ENCODE data around the gene TRIM8.

Gene TRIM8

GRCh38 chr10:102632394-102633111, 11.7 kb upstream of the TRIM8 start:
- peak overlapping the region; percentile 76 for H3K9ac ChIP-seq (ENCODE audit: low read length)
- peaks cover 8% of the 10 kb centered on the region for H3K79me1 ChIP-seq (replicated peaks; ENCODE audit: low read length, poor library complexity, severe bottlenecking)
- H2BK5ac ChIP-seq (ENCODE audit: low read depth, low read length, poor library complexity, severe bottlenecking): peak overlapping the region; percentile 12
- no peaks in the 10 kb centered on the region for H3K9me3 ChIP-seq (ENCODE audit: control insufficient read depth, low read length)
- no peak overlapping the region for H3K23ac ChIP-seq (ENCODE audit: low read length in 2 of 2)
- H3K4me3 ChIP-seq (ENCODE audit: insufficient read depth in 1 of 2, low read depth in 1 of 2, low read length in 2 of 2): peak overlapping the region in 1 of 2 experiments; percentile 9
- no peak overlapping the region for H3K4me2 ChIP-seq (ENCODE audit: low read length, poor library complexity, severe bottlenecking)
- H2BK120ac ChIP-seq (ENCODE audit: low read depth, low read length): peak overlapping the region; percentile 91
- H2BK15ac ChIP-seq (ENCODE audit: low read depth, poor library complexity, severe bottlenecking): peak overlapping the region; percentile 2
- peak overlapping the region; percentile 2 for H3K27ac ChIP-seq (ENCODE audit: low read length, poor library complexity, severe bottlenecking)
- H2AFZ ChIP-seq (ENCODE audit: low read depth, low read length): no peak overlapping the region
- H3K14ac ChIP-seq (ENCODE audit: low read length in 2 of 2): peak overlapping the region in 1 of 2 experiments; percentile 84
- peaks cover 7 to 12% of the 10 kb centered on the region in 2 experiments for H3K36me3 ChIP-seq (ENCODE audit: control insufficient read depth in 1 of 2, insufficient read depth in 2 of 2, low read depth in 1 of 2, low read length in 2 of 2)
- DNase-seq: peak; percentile 72
- H3K4me1 ChIP-seq (ENCODE audit: control insufficient read depth, insufficient read depth, low read depth, low read length): peaks cover 67% of the 10 kb centered on the region
- no peaks in the 10 kb centered on the region for H3K27me3 ChIP-seq (ENCODE audit: control insufficient read depth in 1 of 2, insufficient read depth in 1 of 2, low read length in 2 of 2)
- peak overlapping the region; percentile 85 for H4K8ac ChIP-seq (ENCODE audit: low read length)
- peak overlapping the region; percentile 84 to 98 for H3K4ac ChIP-seq (ENCODE audit: low read depth in 1 of 2, low read length in 2 of 2)
- H4K91ac ChIP-seq (ENCODE audit: low read length): peak overlapping the region; percentile 91
- H2AK5ac ChIP-seq (ENCODE audit: low read length, severe bottlenecking): peak overlapping the region; percentile 68
- H3K18ac ChIP-seq (ENCODE audit: low read depth in 1 of 2, low read length in 2 of 2): peak overlapping the region; percentile 88 to 93
- 36% methylated on average over 5 of the region's 5 CpGs for WGBS
- peak overlapping the region; percentile 98 to 99 for H2BK12ac ChIP-seq (ENCODE audit: low read length in 2 of 2)

GRCh38 chr10:102633287-102633686, 11.0 kb upstream of the TRIM8 start:
- Histone ChIP-seq H4K91ac (ENCODE audit: low read length) (peak overlapping the region; percentile 100), H3K4ac (ENCODE audit: low read depth in 1 of 2, low read length in 2 of 2) (peak overlapping the region in 1 of 2 experiments; percentile 92)

GRCh38 chr10:102633848-102634247, 10.4 kb upstream of the TRIM8 start:
- H3K18ac ChIP-seq (ENCODE audit: low read depth in 1 of 2, low read length in 2 of 2): peak overlapping the region; percentile 97 to 99
- H3K27me3 ChIP-seq (ENCODE audit: control insufficient read depth in 1 of 2, insufficient read depth in 1 of 2, low read length in 2 of 2): no peaks in the 10 kb centered on the region
- peaks cover 56% of the 10 kb centered on the region for H3K4me1 ChIP-seq (ENCODE audit: control insufficient read depth, insufficient read depth, low read depth, low read length)
- peak overlapping the region; percentile 57 to 62 for H3K14ac ChIP-seq (ENCODE audit: low read length in 2 of 2)
- H3K4me2 ChIP-seq (ENCODE audit: low read length, poor library complexity, severe bottlenecking): no peak overlapping the region
- peak overlapping the region; percentile 76 for H3K9ac ChIP-seq (ENCODE audit: low read length)
- DNase-seq: no peak
- peak overlapping the region; percentile 92 to 97 for H3K4ac ChIP-seq (ENCODE audit: low read depth in 1 of 2, low read length in 2 of 2)
- H3K9me3 ChIP-seq (ENCODE audit: control insufficient read depth, low read length): no peaks in the 10 kb centered on the region
- H2BK15ac ChIP-seq (ENCODE audit: low read depth, poor library complexity, severe bottlenecking): peak overlapping the region; percentile 99
- H3K27ac ChIP-seq (ENCODE audit: low read length, poor library complexity, severe bottlenecking): no peak overlapping the region
- peak overlapping the region; percentile 97 to 98 for H2BK12ac ChIP-seq (ENCODE audit: low read length in 2 of 2)
- peak overlapping the region; percentile 100 for H4K91ac ChIP-seq (ENCODE audit: low read length)
- peaks cover 7 to 12% of the 10 kb centered on the region in 2 experiments for H3K36me3 ChIP-seq (ENCODE audit: control insufficient read depth in 1 of 2, insufficient read depth in 2 of 2, low read depth in 1 of 2, low read length in 2 of 2)
- peak overlapping the region in 1 of 2 experiments; percentile 21 for H3K4me3 ChIP-seq (ENCODE audit: insufficient read depth in 1 of 2, low read depth in 1 of 2, low read length in 2 of 2)
- H2BK5ac ChIP-seq (ENCODE audit: low read depth, low read length, poor library complexity, severe bottlenecking): no peak overlapping the region
- H4K8ac ChIP-seq (ENCODE audit: low read length): peak overlapping the region; percentile 94
- H2AK5ac ChIP-seq (ENCODE audit: low read length, severe bottlenecking): peak overlapping the region; percentile 85
- H3K23ac ChIP-seq (ENCODE audit: low read length in 2 of 2): peak overlapping the region in 1 of 2 experiments; percentile 66
- H2BK120ac ChIP-seq (ENCODE audit: low read depth, low read length): peak overlapping the region; percentile 81
- H2AFZ ChIP-seq (ENCODE audit: low read depth, low read length): no peak overlapping the region
- WGBS: 84% methylated on average over 4 of the region's 5 CpGs
- H3K79me1 ChIP-seq (replicated peaks; ENCODE audit: low read length, poor library complexity, severe bottlenecking): peaks cover 8% of the 10 kb centered on the region

More at GRCh38 chr10:102633287-102633686, 11.0 kb upstream of the TRIM8 start:
- H2BK5ac ChIP-seq (ENCODE audit: low read depth, low read length, poor library complexity, severe bottlenecking): no peak overlapping the region
- WGBS: 7% methylated on average over 5 of the region's 6 CpGs
- peak overlapping the region; percentile 85 for H2AK5ac ChIP-seq (ENCODE audit: low read length, severe bottlenecking)
- peak overlapping the region in 1 of 2 experiments; percentile 97 for H2BK12ac ChIP-seq (ENCODE audit: low read length in 2 of 2)
- H3K9ac ChIP-seq (ENCODE audit: low read length): peak overlapping the region; percentile 76
- peaks cover 8% of the 10 kb centered on the region for H3K79me1 ChIP-seq (replicated peaks; ENCODE audit: low read length, poor library complexity, severe bottlenecking)
- H2BK15ac ChIP-seq (ENCODE audit: low read depth, poor library complexity, severe bottlenecking): no peak overlapping the region
- peak overlapping the region; percentile 91 for H2BK120ac ChIP-seq (ENCODE audit: low read depth, low read length)
- no peaks in the 10 kb centered on the region for H3K27me3 ChIP-seq (ENCODE audit: control insufficient read depth in 1 of 2, insufficient read depth in 1 of 2, low read length in 2 of 2)
- H3K36me3 ChIP-seq (ENCODE audit: control insufficient read depth in 1 of 2, insufficient read depth in 2 of 2, low read depth in 1 of 2, low read length in 2 of 2): peaks cover 7 to 12% of the 10 kb centered on the region in 2 experiments
- H2AFZ ChIP-seq (ENCODE audit: low read depth, low read length): no peak overlapping the region
- no peak overlapping the region for H3K4me2 ChIP-seq (ENCODE audit: low read length, poor library complexity, severe bottlenecking)
- peak overlapping the region; percentile 94 for H4K8ac ChIP-seq (ENCODE audit: low read length)
- H3K4me1 ChIP-seq (ENCODE audit: control insufficient read depth, insufficient read depth, low read depth, low read length): peaks cover 60% of the 10 kb centered on the region
- peak overlapping the region; percentile 97 to 99 for H3K18ac ChIP-seq (ENCODE audit: low read depth in 1 of 2, low read length in 2 of 2)
- peak overlapping the region in 1 of 2 experiments; percentile 57 for H3K14ac ChIP-seq (ENCODE audit: low read length in 2 of 2)
- H3K9me3 ChIP-seq (ENCODE audit: control insufficient read depth, low read length): no peaks in the 10 kb centered on the region
- peak; percentile 82 for DNase-seq
- H3K4me3 ChIP-seq (ENCODE audit: insufficient read depth in 1 of 2, low read depth in 1 of 2, low read length in 2 of 2): peak overlapping the region in 1 of 2 experiments; percentile 21
- H3K27ac ChIP-seq (ENCODE audit: low read length, poor library complexity, severe bottlenecking): peak overlapping the region; percentile 2
- peak overlapping the region in 1 of 2 experiments; percentile 66 for H3K23ac ChIP-seq (ENCODE audit: low read length in 2 of 2)

- no peak overlapping the region for H2AFZ ChIP-seq (ENCODE audit: low read depth, low read length)
- H3K4ac ChIP-seq (ENCODE audit: low read depth in 1 of 2, low read length in 2 of 2): peak overlapping the region; percentile 92 to 96
- H3K79me1 ChIP-seq (replicated peaks; ENCODE audit: low read length, poor library complexity, severe bottlenecking): peaks cover 8% of the 10 kb centered on the region
- no peak overlapping the region for H3K23ac ChIP-seq (ENCODE audit: low read length in 2 of 2)
- H3K36me3 ChIP-seq (ENCODE audit: control insufficient read depth in 1 of 2, insufficient read depth in 2 of 2, low read depth in 1 of 2, low read length in 2 of 2): peaks cover 7 to 12% of the 10 kb centered on the region in 2 experiments
- peak overlapping the region; percentile 94 for H4K8ac ChIP-seq (ENCODE audit: low read length)
- H2AK5ac ChIP-seq (ENCODE audit: low read length, severe bottlenecking): no peak overlapping the region
- no peak overlapping the region for H2BK5ac ChIP-seq (ENCODE audit: low read depth, low read length, poor library complexity, severe bottlenecking)
- DNase-seq: no peak
- H3K4me2 ChIP-seq (ENCODE audit: low read length, poor library complexity, severe bottlenecking): no peak overlapping the region
- peaks cover 50% of the 10 kb centered on the region for H3K4me1 ChIP-seq (ENCODE audit: control insufficient read depth, insufficient read depth, low read depth, low read length)
- peak overlapping the region; percentile 97 to 98 for H2BK12ac ChIP-seq (ENCODE audit: low read length in 2 of 2)
- H2BK15ac ChIP-seq (ENCODE audit: low read depth, poor library complexity, severe bottlenecking): peak overlapping the region; percentile 85
- no peaks in the 10 kb centered on the region for H3K9me3 ChIP-seq (ENCODE audit: control insufficient read depth, low read length)
- 33% methylated on average over 2 of the region's 4 CpGs for WGBS
- H2BK120ac ChIP-seq (ENCODE audit: low read depth, low read length): peak overlapping the region; percentile 81
- H4K91ac ChIP-seq (ENCODE audit: low read length): peak overlapping the region; percentile 100
- peak overlapping the region in 1 of 2 experiments; percentile 6 for H3K14ac ChIP-seq (ENCODE audit: low read length in 2 of 2)
- H3K27me3 ChIP-seq (ENCODE audit: control insufficient read depth in 1 of 2, insufficient read depth in 1 of 2, low read length in 2 of 2): no peaks in the 10 kb centered on the region
- H3K9ac ChIP-seq (ENCODE audit: low read length): no peak overlapping the region
- H3K18ac ChIP-seq (ENCODE audit: low read depth in 1 of 2, low read length in 2 of 2): peak overlapping the region; percentile 97 to 99
- no peak overlapping the region for H3K27ac ChIP-seq (ENCODE audit: low read length, poor library complexity, severe bottlenecking)
- no peak overlapping the region for H3K4me3 ChIP-seq (ENCODE audit: insufficient read depth in 1 of 2, low read depth in 1 of 2, low read length in 2 of 2)
Observed at GRCh38 chr10:102634686-102635085, 9.6 kb upstream of the TRIM8 start.

All from mesenchymal stem cell (in vitro differentiated cells and primary cell).